ENCODE measurements around the gene CASS4.

Gene CASS4

DNA sequence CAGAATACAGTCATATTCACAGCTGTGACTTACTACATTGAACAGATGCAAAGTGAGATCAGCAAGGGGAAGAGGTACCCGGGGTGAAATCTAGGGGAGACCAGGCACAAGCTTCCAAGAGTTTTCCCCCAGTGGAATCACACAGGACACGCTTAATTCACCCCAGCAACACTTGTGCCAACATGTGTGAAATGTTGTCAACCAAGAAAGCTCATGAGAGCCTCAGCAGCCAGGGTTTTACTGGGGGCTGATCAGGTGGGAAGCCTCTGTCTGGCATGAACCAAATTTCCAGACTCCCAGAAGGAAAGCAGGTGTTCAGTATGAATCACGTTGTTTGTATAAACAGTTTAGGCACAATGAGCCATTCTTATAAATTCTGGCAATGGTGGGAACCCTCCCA lies 49.5 kb downstream of the CASS4 start:
- no peak for DNase-seq (ENCODE audit: low spot score)
- TF ChIP-seq, protein P1, sequence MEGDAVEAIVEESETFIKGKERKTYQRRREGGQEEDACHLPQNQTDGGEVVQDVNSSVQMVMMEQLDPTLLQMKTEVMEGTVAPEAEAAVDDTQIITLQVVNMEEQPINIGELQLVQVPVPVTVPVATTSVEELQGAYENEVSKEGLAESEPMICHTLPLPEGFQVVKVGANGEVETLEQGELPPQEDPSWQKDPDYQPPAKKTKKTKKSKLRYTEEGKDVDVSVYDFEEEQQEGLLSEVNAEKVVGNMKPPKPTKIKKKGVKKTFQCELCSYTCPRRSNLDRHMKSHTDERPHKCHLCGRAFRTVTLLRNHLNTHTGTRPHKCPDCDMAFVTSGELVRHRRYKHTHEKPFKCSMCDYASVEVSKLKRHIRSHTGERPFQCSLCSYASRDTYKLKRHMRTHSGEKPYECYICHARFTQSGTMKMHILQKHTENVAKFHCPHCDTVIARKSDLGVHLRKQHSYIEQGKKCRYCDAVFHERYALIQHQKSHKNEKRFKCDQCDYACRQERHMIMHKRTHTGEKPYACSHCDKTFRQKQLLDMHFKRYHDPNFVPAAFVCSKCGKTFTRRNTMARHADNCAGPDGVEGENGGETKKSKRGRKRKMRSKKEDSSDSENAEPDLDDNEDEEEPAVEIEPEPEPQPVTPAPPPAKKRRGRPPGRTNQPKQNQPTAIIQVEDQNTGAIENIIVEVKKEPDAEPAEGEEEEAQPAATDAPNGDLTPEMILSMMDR (IDR thresholded peaks at IDR 0.05; ENCODE audit: extremely low read depth, missing control alignments) = no peak

DNA sequence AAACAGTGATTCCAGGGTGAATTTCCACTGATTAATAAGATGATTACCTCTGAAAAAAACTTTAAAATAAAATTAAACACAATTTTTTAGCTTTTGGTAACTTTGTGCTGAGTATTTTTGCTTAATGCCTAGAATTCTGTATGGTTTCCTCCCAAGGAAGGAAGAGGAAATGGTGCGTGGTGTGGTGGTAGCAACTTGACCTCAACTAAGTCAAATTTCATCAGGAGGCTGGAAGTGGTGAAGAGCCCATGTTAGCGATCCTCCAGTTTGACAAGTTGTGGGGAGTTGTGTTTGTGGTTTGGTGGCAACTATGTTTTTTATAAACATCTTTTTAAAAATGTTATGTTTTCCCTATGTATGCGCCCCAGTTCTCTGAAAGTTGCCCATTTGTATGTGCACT lies 51.4 kb downstream of the CASS4 start:
- DNase-seq (ENCODE audit: low spot score) = no peak

DNA sequence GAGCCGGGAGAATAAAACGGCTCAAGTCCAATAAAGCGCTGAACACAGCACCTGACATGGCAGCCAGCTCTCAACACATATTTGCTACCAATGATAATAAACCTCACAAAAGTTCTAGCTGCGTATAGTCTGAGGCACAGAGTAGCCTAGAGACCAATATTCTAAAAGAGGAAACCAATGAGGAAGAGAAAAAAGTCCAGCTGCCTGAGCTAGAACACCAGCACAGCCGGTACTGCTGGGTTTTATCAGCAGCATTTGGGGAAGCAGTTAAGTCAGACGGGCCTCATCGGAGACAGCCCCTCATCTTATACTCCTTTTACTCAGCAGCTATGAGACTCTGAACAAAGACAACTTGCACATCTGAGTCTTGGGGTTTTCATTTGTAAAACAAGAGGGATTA lies 53.9 kb downstream of the CASS4 start:
- TF ChIP-seq, protein P1 (IDR thresholded peaks at IDR 0.05; ENCODE audit: extremely low read depth, missing control alignments) = no peak
- peak; percentile 49 for DNase-seq (ENCODE audit: low spot score)

More for the DNA sequence above, 51.4 kb downstream of the CASS4 start:
- TF ChIP-seq, protein P1 (IDR thresholded peaks at IDR 0.05; ENCODE audit: extremely low read depth, missing control alignments) = no peak

DNA sequence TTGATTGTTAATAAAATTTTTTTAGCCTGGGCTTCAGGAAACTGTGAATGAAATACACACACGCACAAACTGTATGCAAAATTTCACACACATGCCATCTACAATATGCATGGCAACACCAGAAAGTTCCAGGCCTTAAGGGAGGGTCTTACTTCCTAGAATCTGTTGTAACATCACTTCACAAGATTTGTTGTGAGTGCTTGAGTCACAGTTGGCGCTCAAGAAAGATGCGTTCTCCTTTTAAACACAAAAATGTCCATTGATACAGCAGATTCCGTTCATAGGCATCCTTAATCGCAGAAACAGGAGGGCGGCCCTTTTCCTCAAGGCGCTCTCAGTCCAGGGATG lies 55.9 kb downstream of the CASS4 start:
- TF ChIP-seq, protein P1 (IDR thresholded peaks at IDR 0.05; ENCODE audit: extremely low read depth, missing control alignments) = no peak
- DNase-seq (ENCODE audit: low spot score) = no peak

DNA sequence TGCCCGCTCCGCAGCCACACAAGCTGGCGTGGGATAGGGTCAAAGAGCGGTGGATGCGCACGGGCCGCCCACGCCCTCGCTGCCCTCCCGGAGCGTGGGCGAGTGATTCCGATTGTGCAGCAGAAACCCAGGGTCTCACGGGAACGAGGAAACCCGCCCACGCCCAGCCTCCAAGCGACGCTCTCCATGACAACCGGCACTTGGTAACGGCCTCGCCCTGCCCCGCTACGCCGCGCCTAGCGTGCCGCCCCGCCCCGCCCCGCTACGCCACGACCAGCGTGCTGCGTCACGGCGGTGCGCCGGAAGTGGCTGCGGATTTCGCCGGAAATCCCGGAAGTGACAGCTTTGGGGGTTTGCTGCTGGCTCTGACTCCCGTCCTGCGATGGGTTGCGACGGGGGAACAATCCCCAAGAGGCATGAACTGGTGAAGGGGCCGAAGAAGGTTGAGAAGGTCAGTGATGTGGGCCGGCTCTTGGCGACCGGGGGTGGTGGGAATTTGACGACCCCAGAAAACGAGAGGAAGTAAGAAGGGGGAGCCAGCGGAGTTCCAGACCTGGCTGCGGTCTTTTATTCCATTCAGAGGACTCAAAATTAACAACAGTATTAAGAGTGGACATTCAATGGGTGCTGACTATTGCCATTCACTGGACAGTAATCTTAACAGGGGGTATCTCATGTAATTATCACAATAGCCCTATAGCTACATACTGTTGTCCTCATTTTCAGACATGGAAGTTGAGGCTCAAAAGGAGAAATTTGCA lies 56.4 kb downstream of the CASS4 start, which contains the start of gene RTF2:
RTF2 (plus strand) TSS at position 312 of the 761 bp plus-strand sequence; CDS start at position 383, 71 bp downstream.
- peak; percentile 93 for DNase-seq (ENCODE audit: low spot score)
- TF ChIP-seq, protein P1 (IDR thresholded peaks at IDR 0.05; ENCODE audit: extremely low read depth, missing control alignments) = no peak

DNA sequence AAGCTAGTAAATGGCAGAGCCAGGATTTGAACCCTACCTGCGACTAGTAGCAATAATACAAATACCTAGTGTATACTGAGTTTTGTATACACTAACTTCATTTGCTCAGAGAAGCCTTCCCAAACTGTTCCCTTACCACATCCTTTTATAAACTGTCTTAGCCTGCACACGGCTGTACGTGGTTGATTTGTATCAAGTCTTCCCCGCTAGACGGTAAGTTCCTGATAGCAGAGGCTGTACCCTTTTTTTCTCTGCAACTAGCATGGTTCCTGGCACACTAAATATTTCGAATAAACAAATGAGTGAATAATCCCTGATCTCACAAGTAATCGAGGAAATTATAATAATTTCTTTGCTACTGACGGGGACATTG lies 57.0 kb downstream of the CASS4 start:
- TF ChIP-seq, protein P1 (IDR thresholded peaks at IDR 0.05; ENCODE audit: extremely low read depth, missing control alignments) = no peak
- no peak for DNase-seq (ENCODE audit: low spot score)

DNA sequence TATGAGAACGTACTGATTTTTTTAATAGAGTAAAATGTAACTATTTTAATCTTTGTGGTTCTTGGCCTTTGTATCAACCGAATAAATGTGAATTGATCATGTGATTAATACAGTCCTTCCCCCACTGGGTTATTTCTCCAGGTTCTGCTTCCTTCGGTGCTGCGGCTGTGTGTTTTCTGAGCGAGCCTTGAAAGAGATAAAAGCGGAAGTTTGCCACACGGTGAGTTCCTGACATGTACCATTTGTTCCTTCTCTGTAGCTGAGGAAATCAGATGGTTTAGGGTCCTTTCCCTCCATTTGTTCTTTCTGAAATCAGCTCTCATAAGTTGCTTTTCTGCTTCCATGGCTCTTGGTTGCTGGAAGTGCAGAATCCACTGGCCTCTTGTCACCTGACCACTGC lies 71.9 kb downstream of the CASS4 start:
- TF ChIP-seq, protein P1 (IDR thresholded peaks at IDR 0.05; ENCODE audit: extremely low read depth, missing control alignments) = no peak
- DNase-seq (ENCODE audit: low spot score) = no peak

Measured in GM20000 (cell line).